Bronchial smooth muscle cell (primary cell): ENCODE results near the gene RRP12. TPM values are rescaled to one million over a fixed set of nuclear protein-coding genes. Genes with fewer than 3 reads are reported as not detected.

Experiments used
- total RNA-seq: library from RNA; depleted of rRNA; stranded (reverse); fragments of >200 nt; gene quantifications from 2 replicates; pipeline ENCODE4 v1.2.1, GENCODE V29; 2014

RRP12 gene
- total RNA-seq: 8.4 and 8.7 TPM in 2 replicates

DNA sequence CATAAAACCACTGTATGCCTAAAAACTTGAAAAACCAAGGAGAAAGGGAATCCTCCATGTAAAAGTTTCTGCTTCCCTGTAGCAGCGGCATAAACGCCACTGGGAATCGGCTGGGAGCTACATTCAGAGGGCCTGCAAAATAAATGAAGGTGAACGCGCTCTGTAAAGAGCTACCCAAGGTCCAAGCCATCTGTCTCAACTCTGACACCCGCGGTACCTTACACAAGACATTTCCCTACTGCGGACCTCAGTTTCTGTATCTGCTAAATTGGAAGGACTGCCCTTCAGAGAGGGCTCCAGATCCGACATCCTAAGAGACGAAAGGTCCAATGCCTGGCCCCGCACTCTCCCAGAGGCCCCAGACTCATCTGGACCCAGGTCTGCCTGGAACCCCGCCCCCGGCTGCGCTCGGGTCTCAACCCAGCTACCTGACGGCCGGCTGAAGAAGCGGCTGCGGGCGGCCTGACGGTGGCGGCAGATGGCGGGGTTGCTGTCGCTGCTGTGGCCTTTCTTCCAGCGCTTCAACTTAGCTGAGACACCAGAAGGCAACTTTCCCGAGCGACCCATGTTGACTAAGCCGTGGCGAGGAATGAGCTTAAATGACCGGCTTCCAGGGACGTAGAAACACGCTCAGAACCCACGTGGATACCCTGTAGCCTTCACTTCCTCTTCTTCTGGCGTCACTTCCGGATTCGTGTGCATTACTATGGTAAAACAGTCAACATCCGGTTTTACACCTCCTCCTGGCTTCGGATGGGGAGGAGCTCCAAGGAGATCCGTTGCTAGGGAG, at the start of gene RRP12:
Gene RRP12 (minus strand): TSS at position 676 of the 790 bp plus-strand sequence. CDS start 109 bp downstream, at position 567.

DNA sequence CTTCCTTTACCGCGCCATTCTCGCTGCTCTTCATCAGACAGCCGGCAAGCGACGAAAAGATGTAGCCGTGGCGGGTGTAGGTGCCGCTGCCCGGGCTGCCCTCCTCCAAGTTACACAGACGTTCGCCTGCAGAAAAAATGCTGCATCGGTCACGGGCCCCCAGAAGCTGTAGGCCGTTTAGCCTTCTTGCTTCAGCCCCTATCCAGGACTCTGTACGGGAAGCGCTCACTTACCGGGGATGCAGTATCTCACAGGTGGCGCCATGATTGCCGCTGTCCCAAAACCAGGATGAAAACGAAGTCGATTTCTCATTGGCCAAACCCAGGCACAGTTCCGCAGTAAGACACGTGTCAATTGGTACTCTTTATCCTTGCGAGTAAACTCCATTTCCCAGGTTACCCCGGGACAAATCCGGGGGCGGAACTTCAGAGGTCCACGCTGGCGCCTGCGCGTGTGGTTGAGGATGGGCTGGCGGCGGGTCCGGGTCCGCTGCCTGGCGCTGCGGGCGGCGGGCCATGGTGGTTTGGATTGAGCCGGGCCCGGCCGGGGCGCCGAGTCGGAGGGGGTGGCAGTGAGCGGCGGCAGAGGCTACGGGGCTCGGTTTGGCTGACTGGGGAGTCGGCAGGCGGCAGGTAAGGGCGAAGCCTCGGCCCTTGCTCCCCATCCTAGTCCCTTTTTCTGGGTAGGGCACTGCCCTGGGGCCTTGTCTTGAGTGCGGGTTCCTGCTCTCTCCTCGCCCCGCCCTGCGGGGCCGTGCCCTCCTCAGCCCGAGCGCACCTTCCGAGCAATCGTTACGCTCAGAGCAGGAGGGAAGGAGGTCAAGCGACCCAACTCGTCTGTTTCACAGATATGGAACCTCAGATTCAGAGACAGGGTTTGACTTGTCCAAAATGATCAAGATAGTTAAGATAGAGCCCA, 44.8 kb upstream of the RRP12 start, which contains the start of the genes EXOSC1 and ZDHHC16:
Gene EXOSC1 (minus strand): TSS at position 285 of the 918 bp plus-strand sequence. CDS start 21 bp downstream, at position 264.
Gene ZDHHC16 (plus strand): TSS at position 454 of the 918 bp plus-strand sequence. CDS start 5,501 bp downstream, outside the sequence.

DNA sequence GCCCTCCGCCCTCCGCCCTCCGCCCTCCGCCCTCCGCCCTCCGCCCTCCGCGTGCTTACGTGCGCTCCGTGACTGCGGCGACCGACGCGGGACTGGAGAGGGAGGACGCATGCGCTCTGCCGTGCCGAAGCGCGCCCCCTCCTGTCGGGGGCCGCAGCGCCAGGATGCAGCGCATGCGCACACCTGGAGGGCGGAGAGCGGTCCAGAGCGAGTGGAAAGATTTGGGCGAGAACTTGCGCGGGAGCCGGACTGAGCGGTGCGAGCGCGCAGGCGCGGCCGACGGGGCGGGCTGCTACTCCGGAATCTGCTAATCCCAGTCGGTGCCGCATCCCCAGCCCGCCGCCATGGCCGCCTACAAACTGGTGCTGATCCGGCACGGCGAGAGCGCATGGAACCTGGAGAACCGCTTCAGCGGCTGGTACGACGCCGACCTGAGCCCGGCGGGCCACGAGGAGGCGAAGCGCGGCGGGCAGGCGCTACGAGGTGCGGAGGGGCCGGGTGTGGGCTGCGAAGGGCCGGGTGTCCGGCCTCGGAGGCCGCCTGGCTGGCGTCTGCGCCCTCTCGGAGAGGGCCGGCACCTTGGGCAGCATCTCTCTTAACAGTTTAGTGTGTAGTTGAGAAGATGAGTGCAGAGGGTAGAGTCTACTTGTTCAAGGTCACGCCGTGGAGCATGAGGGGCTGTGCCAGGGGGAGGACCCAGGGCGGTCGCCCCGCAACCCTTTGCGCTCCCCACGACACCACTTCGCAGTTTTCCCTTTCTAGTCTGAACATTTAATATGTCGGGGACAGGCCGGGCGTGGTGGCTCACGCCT, 25.0 kb upstream of the RRP12 start, which contains the start of gene PGAM1:
Gene PGAM1 (plus strand): TSS at position 228 of the 812 bp plus-strand sequence. CDS start 117 bp downstream, at position 345.

DNA sequence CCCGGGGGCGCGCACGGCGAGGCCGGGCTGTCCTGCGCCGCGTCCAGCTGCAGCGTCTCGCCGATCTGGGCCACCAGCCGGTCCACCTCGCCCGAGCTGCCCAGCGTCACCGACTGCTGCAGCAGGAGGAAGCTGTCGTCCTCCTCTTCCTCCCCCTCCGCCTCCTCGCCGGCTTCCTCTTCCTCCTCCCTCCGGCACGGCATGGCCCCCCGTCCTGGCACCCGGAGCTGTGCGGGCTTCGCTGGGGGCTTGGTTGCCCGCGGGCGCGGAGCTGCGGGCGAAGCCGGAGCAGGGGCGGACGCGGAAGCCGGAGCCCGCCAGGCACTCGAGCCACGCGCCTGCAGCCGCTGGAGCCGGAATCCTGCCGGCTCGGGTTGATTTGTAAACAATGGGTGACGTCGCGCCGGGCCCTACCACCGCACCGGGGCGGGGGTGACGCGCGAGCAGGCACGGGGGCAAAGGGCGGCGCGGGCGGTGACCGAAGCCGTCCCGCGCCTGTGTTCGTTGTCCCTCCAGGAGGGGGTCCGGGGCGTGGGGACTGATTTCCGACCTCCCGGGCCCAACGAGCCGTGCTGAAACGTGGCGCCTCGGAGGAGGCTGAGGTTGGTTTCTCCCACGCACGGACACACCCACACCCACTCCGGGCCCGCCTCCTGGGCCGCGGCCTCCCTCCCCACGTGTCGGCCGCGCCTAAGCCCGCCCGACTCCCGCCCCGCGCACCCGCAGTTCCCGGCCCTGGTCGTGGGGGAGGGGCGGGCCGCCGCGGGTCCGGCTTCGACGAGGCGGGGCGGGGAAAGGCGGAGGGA, 66.6 kb downstream of the RRP12 start, which contains the start of gene FRAT2:
Gene FRAT2 (minus strand): TSS at position 360 of the 806 bp plus-strand sequence. CDS start 157 bp downstream, at position 203.

GRCh38 chr10:97318772-97319651, 82.1 kb downstream of the RRP12 start, which contains the start of gene FRAT1:
Gene FRAT1, plus strand, starts transcription at chr10:97319271. Its CDS starts 183 bp downstream, at chr10:97319454.

Other genes with a start within 250 kb of the RRP12 start
- under 0.01 TPM in 2 replicates for gene SLIT1, start 215.4 kb downstream of the RRP12 start, total RNA-seq
- gene ARHGAP19, start 108.7 kb downstream of the RRP12 start, total RNA-seq: 3.8 and 4.1 TPM in 2 replicates
- gene FRAT1, start 82.1 kb downstream of the RRP12 start, total RNA-seq: 2.2 and 2.4 TPM in 2 replicates
- gene FRAT2, start 66.6 kb downstream of the RRP12 start, total RNA-seq: 2.7 and 3.9 TPM in 2 replicates
- 172 and 252 TPM in 2 replicates for gene PGAM1, start 24.9 kb upstream of the RRP12 start, total RNA-seq
- 34.5 and 34.6 TPM in 2 replicates for gene EXOSC1, start 44.7 kb upstream of the RRP12 start, total RNA-seq
- 27.0 and 28.2 TPM in 2 replicates for gene ZDHHC16, start 44.8 kb upstream of the RRP12 start, total RNA-seq
- gene MMS19, start 97.1 kb upstream of the RRP12 start, total RNA-seq: 46.0 and 46.5 TPM in 2 replicates
- gene UBTD1, start 97.6 kb upstream of the RRP12 start, total RNA-seq: 17.7 and 22.4 TPM in 2 replicates
- gene ANKRD2, start 171.4 kb upstream of the RRP12 start, total RNA-seq: 0.16 and 4.9 TPM in 2 replicates
- gene HOGA1, start 183.0 kb upstream of the RRP12 start, total RNA-seq: 0.34 and 1.4 TPM in 2 replicates
- gene C10orf62, start 188.4 kb upstream of the RRP12 start, total RNA-seq: not detected in 2 replicates
- gene MORN4, start 232.2 kb upstream of the RRP12 start, total RNA-seq: 3.2 and 5.2 TPM in 2 replicates
- 9.8 and 14.0 TPM in 2 replicates for gene PI4K2A, start 239.3 kb upstream of the RRP12 start, total RNA-seq